GM12801 (cell line): ENCODE data around the gene EXOC3.

ENCODE experiments used
- CTCF ChIP-seq: IDR thresholded peaks from one replicate; pipeline ENCODE4 v1.5.1; 2011; ENCODE audit warnings: control low read depth; ENCODE audit not compliant: insufficient read length; ENCODE audit errors: extremely low read depth

Gene EXOC3

GRCh38 chr5:455806-456205, 12.8 kb downstream of the EXOC3 start:
- TF ChIP-seq CTCF = no peak

GRCh38 chr5:456351-457194, 13.6 kb downstream of the EXOC3 start:
- no peak for TF ChIP-seq CTCF

- TF ChIP-seq CTCF = no peak
Measured at GRCh38 chr5:457195-457961, 14.4 kb downstream of the EXOC3 start.

GRCh38 chr5:458547-459353, 15.8 kb downstream of the EXOC3 start:
- no peak for TF ChIP-seq CTCF

GRCh38 chr5:459562-460272, 16.7 kb downstream of the EXOC3 start:
- no peak for TF ChIP-seq CTCF

GRCh38 chr5:460273-460625, 17.3 kb downstream of the EXOC3 start:
- no peak for TF ChIP-seq CTCF

- TF ChIP-seq CTCF = no peak
Measured at GRCh38 chr5:462051-462481, 19.1 kb downstream of the EXOC3 start.
